Stimulated activated CD4-positive, alpha-beta T cell treated with anti-CD3 and anti-CD28 coated beads, Interleukin-15, amount 100 ng/mL, for 24 hours (primary cell): ENCODE results near the gene RETREG2.
"Not testable (repeated sequence)": the region's sequence is repeated elsewhere in the genome, so short reads cannot be mapped to it uniquely, and the experiment has no call there.

Experiments
- DNase-seq: peaks from one replicate; pipeline ENCODE4 v3.0.0-alpha.2; 2020

Gene RETREG2

DNA sequence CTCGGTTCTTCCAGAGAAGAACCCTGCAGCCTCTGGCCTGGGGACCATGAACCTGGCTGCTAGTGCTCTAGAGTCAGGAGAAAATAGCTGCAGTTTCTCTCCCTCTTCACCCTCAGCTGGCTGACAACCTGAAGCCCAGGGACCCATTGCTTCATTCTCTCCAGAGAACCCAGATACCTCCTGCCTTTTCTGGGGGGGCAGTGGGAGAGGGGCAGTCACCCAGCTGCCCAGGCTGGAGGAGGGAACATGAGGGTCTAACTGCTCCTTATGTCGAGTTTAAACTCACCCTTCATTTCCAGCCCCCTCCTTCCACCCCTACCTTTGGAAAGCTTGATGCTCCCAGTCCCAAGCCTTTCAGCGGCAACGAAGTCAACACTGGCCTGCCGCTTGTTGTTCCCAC lies 20.9 kb downstream of the RETREG2 start:
- no peak for DNase-seq

DNA sequence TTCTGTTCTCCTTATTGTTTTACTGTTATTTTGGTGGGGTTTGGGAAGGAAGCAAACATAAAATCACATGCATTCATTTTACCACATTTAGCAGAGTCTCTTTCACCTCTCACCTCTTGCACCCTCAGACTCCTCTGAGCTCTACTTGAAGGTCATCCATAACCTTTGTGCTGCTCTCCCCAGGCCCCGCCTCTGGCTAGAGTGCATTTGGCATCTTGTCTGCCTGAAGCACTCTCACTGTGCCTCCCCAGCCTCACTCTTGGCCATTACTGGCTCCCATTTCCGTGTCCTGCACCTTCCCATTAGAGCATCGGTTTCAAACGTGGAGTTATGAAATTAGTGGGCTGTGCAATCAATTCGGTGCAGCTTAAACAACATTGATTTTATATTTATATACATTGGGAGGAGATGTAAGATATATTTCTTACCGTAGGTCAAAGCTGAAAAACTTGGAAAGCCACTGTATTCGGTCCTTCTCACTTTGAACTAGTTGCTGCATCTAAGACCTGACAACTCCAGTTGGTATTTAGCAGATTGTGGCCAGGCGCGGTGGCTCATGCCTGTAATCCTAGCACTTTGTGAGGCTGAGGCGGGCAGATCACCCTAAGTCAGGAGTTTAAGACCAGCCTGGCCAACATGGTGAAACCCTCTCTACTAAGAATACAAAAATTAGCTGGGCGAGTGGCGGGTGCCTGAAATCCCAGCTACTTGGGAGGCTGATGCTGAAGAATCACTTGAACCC lies 21.6 kb downstream of the RETREG2 start:
- DNase-seq: no peak

DNA sequence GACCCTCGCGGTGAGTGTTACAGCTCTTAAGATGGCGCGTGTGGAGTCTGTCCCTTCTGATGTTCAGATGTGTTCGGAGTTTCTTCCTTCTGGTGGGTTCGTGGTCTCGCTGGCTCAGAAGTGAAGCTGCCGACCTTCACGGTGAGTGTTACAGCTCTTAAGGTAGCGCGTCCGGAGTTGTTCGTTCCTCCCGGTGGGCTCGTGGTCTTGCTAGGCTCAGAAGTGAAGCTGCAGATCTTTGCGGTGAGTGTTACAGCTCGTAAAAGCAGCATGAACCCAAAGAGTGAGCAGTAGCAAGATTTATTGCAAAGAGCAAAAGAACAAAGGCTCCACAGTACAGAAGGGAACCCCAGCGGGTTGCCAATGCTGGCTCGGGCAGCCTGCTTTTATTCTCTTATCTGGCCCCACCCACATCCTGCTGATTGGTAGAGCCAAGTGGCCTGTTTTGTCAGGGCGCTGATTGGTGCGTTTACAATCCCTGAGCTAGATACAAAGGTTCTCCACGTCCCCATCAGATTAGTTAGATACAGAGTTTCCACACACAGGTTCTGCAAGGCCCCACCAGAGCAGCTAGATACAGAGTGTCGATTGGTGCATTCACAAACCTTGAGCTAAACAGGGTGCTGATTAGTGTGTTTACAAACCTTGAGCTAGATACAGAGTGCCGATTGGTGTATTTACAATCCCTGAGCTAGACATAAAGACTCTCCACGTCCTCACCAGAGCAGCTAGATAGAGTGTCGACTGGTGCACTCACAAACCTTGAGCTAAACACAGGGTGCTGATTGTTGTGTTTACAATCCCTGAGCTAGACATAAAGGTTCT lies 22.6 kb downstream of the RETREG2 start:
- DNase-seq: not testable (repeated sequence)

DNA sequence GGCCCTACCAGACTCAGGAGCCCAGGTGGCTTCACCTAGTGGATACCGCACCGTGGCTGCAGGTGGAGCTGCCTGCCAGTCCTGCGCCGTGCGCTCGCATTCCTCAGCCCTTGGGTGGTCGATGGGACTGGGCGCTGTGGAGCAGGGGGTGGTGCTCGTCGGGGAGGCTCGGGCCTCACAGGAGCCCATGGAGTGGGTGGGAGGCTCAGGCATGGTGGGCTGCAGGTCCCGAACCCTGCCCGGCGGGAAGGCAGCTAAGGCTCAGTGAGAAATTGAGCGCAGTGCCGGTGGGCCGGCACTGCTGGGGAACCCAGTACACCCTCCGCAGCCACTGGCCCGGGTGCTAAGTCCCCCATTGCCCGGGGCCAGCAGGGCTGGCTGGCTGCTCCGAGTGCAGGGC lies 23.3 kb downstream of the RETREG2 start:
- not testable (repeated sequence) for DNase-seq

DNA sequence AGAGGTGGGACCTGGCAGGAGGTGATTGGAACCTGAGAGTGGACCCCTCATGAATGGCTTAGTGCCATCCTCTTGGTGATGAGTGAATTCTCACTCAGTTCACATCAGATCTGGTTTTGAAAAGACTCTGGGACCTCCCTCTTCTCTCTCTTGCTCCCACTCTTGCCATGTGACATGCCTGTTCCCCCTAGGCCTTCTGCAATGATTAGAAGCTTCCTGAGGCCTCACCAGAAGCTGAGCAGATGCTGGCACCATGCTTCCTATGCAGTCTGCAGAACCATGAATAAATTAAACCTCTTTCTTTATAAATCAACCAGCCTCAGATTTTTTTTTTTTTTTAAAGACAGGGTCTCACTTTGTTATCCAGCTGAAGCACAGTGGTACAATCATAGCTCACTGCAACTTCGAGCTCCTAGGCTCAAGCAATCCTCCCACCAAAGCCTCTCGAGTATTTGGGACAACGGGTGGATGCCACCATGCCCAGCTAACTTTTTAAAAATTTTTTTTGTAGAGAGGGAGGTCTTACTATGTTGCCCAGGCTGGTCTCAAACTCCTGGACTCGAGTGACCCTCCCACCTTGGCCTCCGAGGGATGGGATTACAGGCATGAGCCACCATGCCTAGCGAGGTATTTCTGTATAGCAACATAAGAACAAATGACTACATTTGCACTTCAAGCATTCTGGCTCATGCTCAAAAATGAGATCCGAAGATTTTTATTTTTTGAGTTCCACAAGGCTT lies 26.5 kb downstream of the RETREG2 start:
- DNase-seq: no peak

DNA sequence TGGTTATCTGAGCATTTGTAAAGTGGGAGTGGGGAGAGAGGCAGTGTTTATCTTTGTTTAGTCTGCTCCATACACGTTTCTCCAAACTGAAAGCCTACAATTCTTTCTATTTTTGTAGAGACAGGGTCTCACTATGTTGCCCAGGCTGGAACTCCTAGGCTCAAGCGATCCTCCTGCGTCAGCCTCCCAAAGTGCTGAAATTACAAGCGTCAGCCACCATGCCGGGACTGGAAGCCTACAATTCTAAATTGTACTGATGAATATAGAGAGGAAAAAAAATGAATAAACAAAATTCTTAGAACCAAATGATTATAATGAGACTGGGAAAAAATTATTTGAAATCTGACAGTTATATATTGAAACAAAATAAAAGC lies 27.1 kb downstream of the RETREG2 start:
- no peak for DNase-seq

DNA sequence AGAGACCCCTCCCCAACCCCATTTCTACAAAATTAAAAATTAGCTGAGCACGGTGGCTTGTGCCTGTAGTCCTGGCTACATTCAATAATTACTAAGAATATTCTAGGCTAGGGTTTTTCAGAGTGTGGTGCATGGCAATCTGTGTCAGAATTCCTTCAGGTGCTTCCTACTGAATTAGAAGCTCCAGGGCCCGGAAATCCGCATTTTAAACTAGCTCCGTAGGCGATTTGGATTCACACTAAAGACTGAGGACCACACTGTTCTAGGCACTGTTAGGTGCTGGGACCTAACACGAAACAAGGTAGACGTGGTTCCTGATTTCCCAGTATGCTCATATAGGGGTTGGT lies 27.9 kb downstream of the RETREG2 start:
- DNase-seq: no peak

DNA sequence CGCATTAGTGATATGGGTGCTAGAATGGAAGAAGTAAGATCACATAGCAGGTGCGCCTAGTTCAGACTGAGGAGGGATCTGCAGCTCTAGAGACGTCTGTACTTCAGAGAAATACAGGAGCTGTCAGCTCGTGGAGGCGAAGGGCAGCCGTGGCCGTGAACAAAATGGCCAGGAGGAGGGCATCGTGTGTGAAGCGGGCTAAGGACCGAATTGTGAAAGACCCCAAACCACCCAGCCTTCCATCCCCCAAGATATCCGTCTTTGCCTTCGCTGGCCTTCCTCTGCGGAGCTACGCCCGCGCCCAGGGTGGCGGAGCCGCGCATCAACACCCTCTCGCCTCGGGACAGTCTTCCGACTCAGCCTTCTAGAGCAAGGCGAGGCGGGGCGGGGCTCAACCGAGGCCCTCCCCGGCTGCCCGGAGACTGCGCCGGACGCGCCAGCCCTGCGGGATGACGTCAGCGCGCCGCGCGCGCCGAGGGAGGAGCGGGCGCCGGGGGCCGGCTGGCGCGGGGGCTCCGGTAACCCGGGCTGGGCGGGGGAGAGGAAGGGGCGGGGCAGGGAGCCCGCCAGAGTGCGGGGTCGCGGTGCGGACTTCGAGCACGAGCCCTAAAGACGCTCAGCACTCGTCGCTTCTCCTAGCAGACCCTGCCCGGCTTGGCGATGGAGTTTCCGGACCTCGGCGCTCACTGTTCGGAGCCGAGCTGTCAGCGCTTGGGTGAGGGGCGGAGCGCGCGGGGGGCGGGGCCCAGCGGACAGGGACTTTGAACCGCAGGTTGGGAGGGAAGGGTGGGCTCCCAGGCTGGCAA lies 28.5 kb downstream of the RETREG2 start, which contains the start of gene ZFAND2B:
Gene ZFAND2B, plus strand, starts transcription at position 455 of the 806 bp plus-strand sequence. Its CDS starts 206 bp downstream, at position 661.
- DNase-seq: peak; percentile 96

DNA sequence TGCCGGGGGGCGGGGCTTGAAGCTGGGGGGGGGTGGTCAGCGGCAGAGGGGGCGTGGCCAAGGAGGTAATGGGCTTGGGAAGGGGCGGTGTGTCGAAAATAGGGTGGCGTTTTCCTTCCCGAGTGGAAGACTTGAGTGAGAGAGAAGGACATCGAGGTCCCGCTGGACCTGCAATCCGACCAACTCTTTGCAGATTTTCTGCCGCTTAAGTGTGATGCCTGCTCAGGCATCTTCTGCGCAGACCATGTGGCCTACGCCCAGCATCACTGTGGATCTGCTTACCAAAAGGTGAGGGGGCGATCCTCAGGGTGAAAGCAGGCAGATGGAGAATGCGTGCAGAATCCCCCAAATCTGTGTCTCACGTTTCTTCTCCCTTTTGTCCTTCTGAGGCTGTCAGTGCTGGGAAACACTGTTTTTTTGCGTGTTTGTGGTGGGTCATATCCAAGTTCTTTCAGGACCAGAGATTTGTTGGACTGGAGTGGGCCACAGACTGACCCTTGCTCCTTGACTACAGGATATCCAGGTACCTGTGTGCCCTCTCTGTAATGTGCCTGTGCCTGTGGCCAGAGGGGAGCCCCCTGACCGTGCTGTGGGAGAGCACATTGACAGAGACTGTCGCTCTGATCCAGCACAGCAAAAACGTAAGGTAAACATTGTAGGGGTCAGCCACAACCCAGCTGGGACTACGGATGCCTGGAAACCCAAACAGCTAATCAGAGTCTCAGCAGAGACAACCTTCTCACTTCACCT lies 29.2 kb downstream of the RETREG2 start:
- no peak for DNase-seq

DNA sequence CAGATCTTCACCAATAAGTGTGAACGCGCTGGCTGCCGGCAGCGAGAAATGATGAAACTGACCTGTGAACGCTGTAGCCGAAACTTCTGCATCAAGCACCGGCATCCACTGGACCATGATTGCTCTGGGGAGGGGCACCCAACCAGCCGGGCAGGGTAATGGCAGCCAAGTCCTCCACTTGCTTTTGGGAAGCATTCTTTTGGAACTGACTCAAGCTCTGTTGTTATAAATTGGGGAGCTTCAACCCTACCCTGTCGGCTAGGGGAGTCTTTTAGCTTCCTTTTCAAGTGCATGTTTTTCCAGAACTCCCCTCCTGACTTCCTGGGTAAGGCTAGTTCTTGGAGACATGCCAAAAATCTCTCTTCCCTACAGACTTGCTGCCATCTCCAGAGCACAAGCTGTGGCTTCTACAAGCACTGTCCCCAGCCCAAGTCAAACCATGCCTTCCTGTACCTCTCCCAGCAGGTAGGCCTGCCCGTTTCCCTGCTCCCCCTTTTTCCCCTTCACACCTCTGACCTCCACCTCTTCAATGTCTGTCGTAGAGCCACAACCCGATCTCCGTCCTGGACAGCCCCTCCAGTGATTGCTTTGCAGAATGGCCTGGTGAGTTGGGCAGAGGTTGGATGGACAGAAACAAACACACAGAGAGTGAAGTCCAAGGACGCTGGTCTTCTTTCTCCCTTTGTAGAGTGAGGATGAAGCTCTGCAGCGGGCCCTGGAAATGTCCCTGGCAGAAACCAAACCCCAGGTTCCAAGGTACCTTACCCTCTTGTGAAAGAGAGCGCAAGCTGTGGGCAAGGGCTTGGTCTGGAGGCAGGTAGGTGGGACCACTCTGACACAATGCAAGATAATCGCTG lies 30.0 kb downstream of the RETREG2 start:
- DNase-seq: no peak

DNA sequence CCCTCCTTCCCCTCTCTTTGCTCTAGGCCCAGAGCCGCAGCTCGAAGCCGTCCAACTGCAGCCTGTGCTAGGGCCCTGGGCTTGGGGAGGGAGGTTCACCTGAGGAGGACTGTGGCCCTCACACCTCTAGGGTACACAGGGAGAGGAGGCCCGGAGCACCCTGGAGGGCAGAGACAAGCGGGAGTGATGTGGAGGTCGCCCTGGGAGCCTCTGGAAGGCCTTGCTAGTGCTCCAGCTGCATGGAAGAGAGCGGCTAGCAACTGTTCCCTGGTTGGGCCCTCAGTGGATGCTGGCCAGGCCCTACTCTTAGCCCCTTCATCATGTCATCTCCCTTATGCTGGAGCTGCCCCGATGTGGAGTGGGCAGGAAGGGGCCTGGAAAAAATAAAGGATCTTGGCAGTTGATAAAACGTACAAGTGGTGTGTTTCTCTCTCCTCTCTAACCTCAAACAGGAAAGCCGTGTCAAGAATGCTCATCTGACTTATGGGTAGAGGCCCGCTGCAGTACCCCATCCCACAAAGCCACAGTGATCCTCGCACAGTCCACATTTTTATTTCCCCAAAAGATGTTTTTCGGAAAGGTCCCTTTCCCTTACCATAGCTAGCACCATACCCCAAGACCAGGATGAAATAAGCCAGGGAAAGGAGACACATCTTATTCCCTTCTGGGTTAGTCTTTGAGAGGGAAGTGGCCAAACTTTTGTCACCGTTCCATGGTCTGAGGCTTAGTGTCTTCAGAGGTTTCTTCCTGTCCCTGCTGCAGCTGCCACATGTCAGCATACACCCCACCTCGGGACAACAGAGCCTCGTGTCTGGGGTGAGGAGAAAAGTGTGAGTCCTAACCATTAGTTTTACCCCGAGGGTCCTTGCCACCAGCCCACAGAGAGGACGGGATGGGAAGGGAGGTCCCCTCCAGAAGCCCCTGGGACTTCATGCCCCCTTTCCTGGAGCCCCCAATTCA lies 31.4 kb downstream of the RETREG2 start:
- no peak for DNase-seq

DNA sequence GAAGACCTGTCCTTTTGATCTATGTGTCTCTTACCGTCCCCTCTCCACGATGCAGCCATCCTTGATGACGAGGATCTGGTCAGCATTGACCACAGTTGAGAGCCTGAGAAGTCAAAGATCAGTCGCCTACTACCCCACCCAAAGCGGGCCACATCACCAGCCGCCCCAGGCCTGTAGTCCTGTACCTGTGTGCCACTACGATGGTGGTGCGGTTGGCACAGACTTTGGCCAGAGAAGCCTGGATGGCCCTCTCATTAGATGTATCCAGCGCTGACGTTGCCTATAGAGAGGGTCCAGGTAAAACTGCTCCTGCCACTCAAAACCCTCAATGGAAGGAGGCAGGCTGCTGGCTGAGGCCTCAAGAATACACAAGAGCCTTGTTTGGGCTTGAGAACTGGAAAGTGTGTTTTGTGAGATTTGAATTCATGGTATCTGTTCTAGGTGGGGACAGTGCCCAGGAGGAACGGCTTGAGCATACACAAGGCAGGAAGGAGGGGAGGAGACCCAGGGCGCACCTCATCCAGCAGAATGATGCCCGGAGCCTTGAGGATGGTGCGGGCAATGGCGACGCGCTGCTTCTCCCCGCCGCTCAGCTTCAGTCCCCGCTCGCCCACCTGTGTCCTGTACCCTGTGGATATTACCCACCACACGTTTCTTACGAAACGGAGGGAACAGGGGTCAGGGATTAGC lies 32.3 kb downstream of the RETREG2 start:
- no peak for DNase-seq

DNA sequence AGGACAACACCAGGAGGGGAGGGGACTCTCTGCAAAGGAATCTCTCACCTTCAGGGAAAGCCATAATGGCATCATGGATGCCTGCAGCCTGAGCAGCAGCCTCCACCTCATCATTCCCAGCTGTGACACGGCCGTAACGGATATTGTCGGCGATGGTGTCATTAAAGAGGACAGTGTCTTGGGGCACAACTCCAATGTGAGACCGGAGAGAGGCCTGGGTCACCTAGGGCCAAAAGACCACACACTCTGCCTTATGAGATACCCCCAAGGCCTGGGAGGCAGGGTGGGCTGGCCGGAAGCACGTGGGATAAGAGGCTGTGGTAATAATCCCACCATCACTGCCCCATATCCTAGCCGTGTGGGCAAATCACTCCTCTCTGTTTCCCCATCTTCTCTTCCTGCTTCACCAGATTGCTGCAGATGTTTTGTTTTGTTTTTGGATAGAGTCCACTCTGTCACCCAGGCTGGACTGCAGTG lies 32.8 kb downstream of the RETREG2 start:
- no peak for DNase-seq

DNA sequence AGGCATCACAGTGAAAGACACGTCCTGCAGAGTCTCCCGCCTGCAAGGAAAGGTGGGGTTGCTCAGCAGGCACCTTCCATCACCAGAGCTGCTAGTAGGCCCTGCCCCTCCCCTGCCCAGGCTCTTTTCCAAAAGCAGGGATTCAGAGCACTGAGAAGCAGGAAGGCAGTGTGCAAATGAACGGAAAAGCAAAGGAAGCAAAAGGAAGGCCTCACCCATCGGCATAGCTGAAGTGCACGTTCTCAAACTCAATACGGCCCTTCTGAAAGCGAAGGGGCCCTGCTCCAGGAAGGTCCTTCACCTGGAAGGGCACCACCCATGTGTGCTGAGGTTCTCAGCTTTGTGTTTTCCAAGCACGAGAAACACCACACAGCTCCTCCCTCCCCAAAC lies 34.9 kb downstream of the RETREG2 start:
- DNase-seq: no peak

DNA sequence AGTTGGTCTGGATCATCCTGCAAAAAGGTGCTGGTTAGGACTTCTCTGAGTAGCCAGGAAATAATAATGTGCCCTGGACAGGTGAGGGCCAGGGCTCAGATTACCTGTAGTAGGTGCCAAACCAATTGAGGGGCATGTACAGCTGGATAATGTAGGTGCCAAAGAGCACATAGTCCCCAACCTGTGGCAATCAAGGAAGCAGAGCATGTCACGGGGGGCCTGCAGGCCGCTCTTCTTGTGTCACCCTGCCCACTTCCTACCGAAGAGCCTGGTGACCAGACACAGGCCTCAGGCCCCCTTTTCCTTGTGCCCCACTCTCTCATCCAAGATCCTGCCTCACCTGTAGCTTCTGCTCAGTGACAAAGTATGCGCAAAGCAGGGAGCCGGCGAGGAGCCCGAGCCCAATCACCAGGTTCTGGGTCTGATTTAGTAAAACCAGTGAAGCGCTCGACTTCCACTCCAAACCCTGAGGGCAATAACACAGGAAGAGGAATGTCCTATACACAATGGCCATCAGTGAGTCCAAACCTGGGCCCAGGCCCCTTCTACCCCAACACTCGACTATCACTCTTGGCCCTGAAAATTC lies 35.5 kb downstream of the RETREG2 start:
- DNase-seq: no peak

DNA sequence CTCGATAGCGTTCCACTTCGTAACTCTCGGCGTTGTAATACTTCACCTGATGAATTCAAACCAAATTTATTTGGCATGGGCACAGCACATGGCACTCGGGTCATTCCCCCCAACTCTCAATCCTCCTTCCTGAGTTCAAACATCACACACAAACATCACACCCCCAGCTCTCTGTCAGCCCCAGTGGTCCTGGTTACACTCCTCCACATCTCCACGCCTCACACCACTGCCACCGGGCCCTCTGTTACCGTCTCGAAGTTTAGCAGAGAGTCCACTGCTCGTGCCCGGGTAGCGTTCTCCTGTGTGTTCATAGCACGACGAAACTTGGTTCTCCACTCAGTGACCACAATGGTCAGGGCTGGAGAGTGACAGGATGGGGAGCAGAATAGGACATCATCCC lies 36.1 kb downstream of the RETREG2 start:
- no peak for DNase-seq

DNA sequence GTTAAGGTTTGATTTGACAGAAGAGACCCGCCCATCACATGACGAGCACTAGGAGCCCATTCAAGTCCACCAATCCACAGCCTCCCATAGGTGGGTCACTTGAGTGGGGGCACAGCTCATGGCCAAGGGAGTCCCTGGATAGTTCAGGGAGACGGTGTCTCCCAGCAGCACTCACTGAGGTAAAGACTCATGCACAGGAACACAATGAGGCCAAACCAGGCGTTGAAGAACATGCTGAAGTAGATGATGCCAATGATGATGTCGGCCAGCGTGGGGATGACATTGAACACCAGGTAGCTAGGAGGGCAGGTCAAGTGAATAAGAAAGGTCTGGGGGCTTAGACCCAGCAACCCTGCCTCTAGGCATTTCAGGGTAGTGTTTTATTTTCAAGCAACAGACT lies 36.7 kb downstream of the RETREG2 start:
- DNase-seq: no peak

DNA sequence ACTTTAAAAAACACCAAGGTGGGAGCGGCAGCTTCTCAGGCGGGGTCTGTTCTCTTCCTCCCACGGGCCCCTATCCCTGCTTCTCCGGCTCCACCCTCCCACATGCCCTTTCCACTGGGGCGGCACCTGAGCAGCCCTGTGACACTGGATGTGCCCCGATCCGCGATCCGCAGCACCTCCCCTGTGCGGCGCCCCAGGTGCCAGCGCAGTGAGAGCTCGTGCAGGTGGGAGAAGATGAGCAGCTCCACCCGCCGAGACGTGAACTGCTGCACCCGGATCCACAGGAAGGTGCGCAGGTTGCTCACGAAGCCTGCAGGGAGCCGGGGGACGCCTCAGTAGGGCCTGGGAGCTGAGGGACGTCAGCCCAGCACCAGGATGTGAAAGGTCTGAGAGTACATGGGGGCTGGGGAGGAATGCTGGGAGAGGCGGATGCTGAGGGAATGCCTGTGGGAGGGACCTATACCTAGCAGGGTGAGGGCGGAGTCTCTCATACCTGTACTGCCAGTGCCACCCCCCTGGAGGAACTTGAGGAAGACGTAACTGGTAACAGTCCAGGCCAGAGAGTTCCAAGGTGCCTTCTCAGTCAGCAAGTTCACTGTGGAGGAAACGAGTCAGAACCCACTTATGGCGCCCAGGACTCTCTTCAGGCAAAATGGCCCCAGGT lies 37.9 kb downstream of the RETREG2 start:
- no peak for DNase-seq
